ENCODE measurements around the gene LIG1.

The LIG1 gene

DNA sequence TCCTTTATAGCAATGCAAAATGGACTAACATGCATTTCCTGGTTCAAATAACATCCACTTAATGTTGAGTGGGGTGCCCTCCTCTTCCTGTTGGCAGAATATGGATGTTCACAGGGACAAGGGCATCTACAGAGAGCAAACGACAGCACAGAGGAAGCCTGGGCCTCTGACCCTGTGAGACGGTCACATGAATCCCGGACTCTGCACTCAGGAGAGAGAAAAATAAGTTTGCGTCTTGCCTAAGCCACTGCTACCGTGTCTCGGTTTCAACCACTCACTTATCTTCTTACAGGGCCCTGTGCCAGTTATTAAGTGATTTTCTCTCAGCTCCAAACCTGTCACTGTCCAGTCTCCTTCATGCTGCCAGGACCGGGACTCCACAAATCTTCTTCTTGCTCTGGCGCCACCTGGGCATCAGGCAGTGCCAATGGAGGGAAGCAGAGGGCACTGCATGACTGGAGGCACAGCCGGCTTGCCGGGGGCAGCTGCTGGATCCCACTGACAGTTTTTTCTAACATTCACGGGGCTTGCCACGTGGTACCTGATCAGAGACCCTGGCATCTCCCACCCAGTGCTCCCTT lies 11.8 kb downstream of the LIG1 start:
- no peak overlapping the region for H3K4me3 ChIP-seq (ENCODE audit: low read depth, low read length, poor library complexity, severe bottlenecking)
- no peaks in the 10 kb centered on the region for H3F3A ChIP-seq (ENCODE audit: insufficient read depth, low read length)
- H3K4me2 ChIP-seq (ENCODE audit: low read length): no peak overlapping the region
- no peak overlapping the region for H3K27ac ChIP-seq (ENCODE audit: low read depth, low read length, poor library complexity, severe bottlenecking)
- no peaks in the 10 kb centered on the region for H3K27me3 ChIP-seq (ENCODE audit: insufficient read depth, low read length)
- no peaks in the 10 kb centered on the region for H3K9me3 ChIP-seq (ENCODE audit: low read length)
- H3K36me3 ChIP-seq (ENCODE audit: insufficient read depth, low read length): peaks cover 63% of the 10 kb centered on the region
- no peaks in the 10 kb centered on the region for H3K4me1 ChIP-seq (ENCODE audit: insufficient read depth, low read length, severe bottlenecking)
- no peaks in the 10 kb centered on the region for H4K20me1 ChIP-seq (ENCODE audit: insufficient read depth, low read length)
- H3K79me2 ChIP-seq (ENCODE audit: insufficient read depth, low read length): no peaks in the 10 kb centered on the region
- no peak overlapping the region for H2AFZ ChIP-seq (ENCODE audit: low read length)
- H3K9ac ChIP-seq (ENCODE audit: low read length): no peak overlapping the region
- H3K9me2 ChIP-seq (ENCODE audit: low read depth, low read length): no peaks in the 10 kb centered on the region
- TF ChIP-seq EZH2 (IDR thresholded peaks at IDR 0.05; ENCODE audit: borderline replicate concordance, low read length): no peak
- TF ChIP-seq, protein P1, sequence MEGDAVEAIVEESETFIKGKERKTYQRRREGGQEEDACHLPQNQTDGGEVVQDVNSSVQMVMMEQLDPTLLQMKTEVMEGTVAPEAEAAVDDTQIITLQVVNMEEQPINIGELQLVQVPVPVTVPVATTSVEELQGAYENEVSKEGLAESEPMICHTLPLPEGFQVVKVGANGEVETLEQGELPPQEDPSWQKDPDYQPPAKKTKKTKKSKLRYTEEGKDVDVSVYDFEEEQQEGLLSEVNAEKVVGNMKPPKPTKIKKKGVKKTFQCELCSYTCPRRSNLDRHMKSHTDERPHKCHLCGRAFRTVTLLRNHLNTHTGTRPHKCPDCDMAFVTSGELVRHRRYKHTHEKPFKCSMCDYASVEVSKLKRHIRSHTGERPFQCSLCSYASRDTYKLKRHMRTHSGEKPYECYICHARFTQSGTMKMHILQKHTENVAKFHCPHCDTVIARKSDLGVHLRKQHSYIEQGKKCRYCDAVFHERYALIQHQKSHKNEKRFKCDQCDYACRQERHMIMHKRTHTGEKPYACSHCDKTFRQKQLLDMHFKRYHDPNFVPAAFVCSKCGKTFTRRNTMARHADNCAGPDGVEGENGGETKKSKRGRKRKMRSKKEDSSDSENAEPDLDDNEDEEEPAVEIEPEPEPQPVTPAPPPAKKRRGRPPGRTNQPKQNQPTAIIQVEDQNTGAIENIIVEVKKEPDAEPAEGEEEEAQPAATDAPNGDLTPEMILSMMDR (IDR thresholded peaks at IDR 0.05; ENCODE audit: low read length): no peak

- TF ChIP-seq EZH2 (IDR thresholded peaks at IDR 0.05; ENCODE audit: borderline replicate concordance, low read length): no peak
- TF ChIP-seq, protein P1 (IDR thresholded peaks at IDR 0.05; ENCODE audit: low read length): no peak
- Histone ChIP-seq H3K27ac (ENCODE audit: low read depth, low read length, poor library complexity, severe bottlenecking) (no peak overlapping the region), H3K36me3 (ENCODE audit: insufficient read depth, low read length) (peaks cover 59% of the 10 kb centered on the region), H2AFZ (ENCODE audit: low read length) (no peak overlapping the region), H3K4me1 (ENCODE audit: insufficient read depth, low read length, severe bottlenecking) (no peaks in the 10 kb centered on the region), H3K9me2 (ENCODE audit: low read depth, low read length) (no peaks in the 10 kb centered on the region), H3K79me2 (ENCODE audit: insufficient read depth, low read length) (no peaks in the 10 kb centered on the region), H4K20me1 (ENCODE audit: insufficient read depth, low read length) (no peaks in the 10 kb centered on the region), H3K9ac (ENCODE audit: low read length) (no peak overlapping the region), H3K4me2 (ENCODE audit: low read length) (no peak overlapping the region), H3K4me3 (ENCODE audit: low read depth, low read length, poor library complexity, severe bottlenecking) (no peak overlapping the region), H3K27me3 (ENCODE audit: insufficient read depth, low read length) (no peaks in the 10 kb centered on the region), H3K9me3 (ENCODE audit: low read length) (no peaks in the 10 kb centered on the region), H3F3A (ENCODE audit: insufficient read depth, low read length) (no peaks in the 10 kb centered on the region)
These were observed 16.1 kb downstream of the LIG1 start for GRCh38 chr19:48154003-48154402.

DNA sequence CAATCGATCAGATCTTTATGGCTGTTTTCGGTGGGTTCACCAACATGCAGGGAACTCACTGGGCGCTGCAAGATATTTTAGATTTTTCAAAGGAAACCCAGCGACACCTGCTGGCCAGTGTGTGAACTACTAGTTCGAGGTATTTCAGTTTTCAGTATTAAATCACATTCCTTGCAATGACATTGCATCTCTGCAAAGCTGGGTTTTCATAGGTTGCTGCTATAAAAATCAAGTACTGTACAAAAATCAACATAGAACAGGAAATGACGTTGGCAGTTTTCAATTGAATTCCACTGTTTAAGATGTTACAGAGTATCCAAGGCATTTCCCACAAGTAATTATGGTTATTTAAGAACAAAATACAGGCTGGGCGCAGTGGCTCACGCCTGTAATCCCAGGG lies 17.6 kb downstream of the LIG1 start:
- no peak overlapping the region for H2AFZ ChIP-seq (ENCODE audit: low read length)
- no peaks in the 10 kb centered on the region for H3K9me2 ChIP-seq (ENCODE audit: low read depth, low read length)
- no peaks in the 10 kb centered on the region for H3K4me1 ChIP-seq (ENCODE audit: insufficient read depth, low read length, severe bottlenecking)
- no peaks in the 10 kb centered on the region for H3K79me2 ChIP-seq (ENCODE audit: insufficient read depth, low read length)
- no peaks in the 10 kb centered on the region for H3F3A ChIP-seq (ENCODE audit: insufficient read depth, low read length)
- H3K27ac ChIP-seq (ENCODE audit: low read depth, low read length, poor library complexity, severe bottlenecking): no peak overlapping the region
- H3K4me3 ChIP-seq (ENCODE audit: low read depth, low read length, poor library complexity, severe bottlenecking): no peak overlapping the region
- peaks cover 58% of the 10 kb centered on the region for H3K36me3 ChIP-seq (ENCODE audit: insufficient read depth, low read length)
- no peak overlapping the region for H3K9ac ChIP-seq (ENCODE audit: low read length)
- TF ChIP-seq, protein P1 (IDR thresholded peaks at IDR 0.05; ENCODE audit: low read length): peak; percentile 85
- no peak for TF ChIP-seq EZH2 (IDR thresholded peaks at IDR 0.05; ENCODE audit: borderline replicate concordance, low read length)
- no peaks in the 10 kb centered on the region for H4K20me1 ChIP-seq (ENCODE audit: insufficient read depth, low read length)
- H3K27me3 ChIP-seq (ENCODE audit: insufficient read depth, low read length): no peaks in the 10 kb centered on the region
- no peak overlapping the region for H3K4me2 ChIP-seq (ENCODE audit: low read length)
- H3K9me3 ChIP-seq (ENCODE audit: low read length): no peaks in the 10 kb centered on the region

Measured in OCI-LY1 (cell line).